Muscle of arm (tissue), 12 donors: ENCODE data around the gene FARP1. TPM values are rescaled to one million over a fixed set of nuclear protein-coding genes. Genes with fewer than 3 reads are reported as not detected.

Experiments used
- DNase-seq: peaks from one replicate; pipeline ENCODE4 v3.0.0-alpha.2; 2013
- polyA plus RNA-seq, 12 donors: library from polyadenylated mRNA; unstranded; fragments of 120-200 nt; gene quantifications; one replicate each; pipeline ENCODE4 v1.2.1, GENCODE V29; 2013; ENCODE audit not compliant: insufficient read length in 12 of 12

Gene FARP1
- polyA plus RNA-seq, 12 donors: 67.3 to 111 (median 73.0) TPM; not detected in 1

GRCh38 chr13:98415326-98416070 lies 272.6 kb downstream of the FARP1 start:
- DNase-seq: no peak

DNA sequence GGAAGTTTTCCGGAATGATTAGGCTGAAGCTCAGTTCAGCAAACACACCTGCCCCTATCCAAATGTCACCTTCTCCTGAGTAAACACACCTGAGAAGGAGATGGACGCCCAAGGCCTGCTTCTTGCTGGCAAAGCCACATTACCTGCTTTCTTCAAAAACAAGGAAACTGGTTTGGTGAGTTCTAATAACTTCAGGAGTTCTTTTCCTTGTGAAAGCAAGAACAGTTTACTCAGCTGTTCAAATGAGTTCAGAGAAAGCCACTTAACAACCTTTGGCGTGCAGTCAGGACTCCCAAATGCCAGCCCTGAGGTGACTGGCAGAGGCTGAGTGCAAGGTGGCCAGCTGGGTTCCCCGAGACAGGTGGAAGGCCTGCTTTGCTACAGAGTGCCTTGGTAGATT lies 273.5 kb downstream of the FARP1 start:
- no peak for DNase-seq

DNA sequence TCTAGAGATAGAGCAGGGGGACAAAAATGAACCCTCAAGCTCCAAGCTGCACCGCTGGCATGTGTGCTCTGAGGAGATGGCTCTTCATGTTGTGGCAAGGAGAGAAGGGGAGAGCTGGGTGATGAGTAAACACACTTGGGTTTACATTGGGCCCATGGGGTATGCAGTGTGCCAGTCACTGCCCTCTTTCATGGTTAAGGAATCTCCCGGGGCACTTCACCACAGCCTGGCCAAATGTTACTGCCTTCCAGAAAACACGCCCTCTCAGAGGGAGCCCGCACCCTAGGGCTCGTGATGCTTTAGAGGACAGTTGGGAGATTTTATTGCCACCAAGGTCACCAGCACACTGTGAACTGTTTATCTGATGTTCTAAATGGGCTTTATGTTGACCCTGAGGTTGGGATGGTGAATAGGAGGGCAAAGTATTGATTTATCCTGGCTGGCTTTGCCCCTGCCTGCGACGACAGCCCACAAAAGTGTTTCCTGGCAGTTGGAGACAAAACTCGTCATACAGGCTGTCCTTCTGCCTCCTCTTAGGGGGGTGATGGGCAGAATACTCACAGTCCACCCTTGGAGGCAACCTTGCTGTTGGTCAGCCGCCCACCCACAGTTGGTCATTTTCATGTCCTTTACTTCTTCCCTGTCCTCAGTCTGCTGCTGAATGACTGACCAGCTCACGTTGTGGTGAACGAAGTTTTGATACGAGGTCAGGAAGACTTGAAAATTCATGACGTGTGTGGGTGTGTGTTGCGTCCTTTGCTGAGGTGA lies 277.1 kb downstream of the FARP1 start:
- no peak for DNase-seq

DNA sequence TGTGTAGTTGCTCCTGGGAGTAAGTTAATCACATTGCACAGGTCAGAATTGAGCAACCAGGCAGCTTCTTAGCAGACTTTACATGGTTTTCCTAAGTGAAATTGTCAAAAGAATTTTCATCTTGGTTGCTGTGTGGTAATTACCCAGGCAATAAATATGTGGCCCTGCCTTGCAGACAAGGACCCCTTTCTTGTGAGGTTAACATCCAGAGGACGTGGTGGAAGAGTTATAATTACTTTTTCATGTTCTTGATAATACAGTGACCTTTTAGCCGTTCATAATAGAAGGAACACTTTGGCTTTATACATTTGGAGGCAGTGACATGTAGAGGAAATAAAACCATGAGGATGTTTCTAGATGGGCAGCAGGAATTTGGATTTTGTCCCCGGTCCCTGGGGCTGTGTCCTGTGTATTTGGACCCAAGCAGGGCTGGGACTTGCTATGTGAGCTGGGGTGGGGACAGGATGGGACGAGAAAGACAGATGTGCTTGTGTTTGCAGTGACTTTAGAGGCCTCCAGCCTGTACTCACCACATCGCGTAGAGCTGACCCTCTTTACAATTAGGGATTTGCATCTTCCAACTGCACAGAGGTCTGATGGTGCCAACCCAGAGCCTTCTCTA lies 277.8 kb downstream of the FARP1 start:
- DNase-seq: no peak

DNA sequence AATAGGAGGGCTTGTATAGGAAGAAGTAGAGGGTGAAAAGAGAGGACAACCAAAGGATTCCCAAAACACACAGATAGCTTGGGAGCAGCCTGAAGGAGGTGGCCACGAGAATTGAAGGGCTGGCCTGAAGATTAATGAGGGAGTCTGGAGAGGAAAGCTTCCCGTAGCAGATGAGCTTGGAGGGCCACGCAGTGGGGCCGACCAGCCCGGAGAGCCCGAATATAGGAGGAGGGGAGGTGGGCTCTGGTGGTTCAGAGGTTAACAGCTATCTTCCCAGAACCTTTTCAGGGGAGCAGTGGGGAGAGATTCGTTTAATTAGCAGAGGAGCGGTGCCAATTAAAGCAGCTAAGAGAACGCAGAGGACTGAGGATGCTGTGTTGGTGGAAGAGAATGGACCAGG lies 279.2 kb downstream of the FARP1 start:
- DNase-seq: no peak

- no peak for DNase-seq
These were observed 280.5 kb downstream of the FARP1 start for GRCh38 chr13:98423417-98423816.

DNA sequence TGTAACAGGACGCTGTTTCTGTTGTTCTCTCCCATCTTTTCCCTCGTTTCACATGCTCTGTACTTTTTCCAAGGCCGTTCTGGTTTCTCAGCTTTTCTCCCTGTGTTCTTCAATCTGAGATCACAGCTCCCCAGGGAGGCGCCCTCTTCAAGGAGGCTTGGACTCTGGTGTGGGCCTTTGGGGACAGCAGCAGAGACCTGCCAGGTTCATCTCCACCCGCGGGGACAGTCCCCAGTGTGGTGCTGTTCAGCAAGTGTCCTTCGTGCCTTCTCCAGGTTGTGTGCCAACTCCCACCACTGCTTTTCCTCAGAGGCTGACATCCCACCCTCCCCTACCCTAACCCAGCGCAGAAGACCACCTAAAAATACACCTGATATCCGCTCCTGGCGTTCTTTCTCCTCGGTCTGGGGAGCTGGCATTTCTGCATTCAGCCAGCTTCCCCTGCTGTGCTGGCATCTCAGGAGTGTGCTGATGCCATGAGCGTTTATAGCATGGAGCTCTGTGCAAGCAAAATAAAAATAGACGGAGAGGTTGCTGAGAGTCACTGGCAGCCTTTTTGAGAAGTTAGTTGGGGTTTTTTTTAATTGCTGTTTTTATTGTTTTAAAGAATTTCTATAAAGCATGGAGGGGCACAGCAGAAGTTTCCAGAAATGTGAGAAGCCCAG lies 284.6 kb downstream of the FARP1 start:
- no peak for DNase-seq

DNA sequence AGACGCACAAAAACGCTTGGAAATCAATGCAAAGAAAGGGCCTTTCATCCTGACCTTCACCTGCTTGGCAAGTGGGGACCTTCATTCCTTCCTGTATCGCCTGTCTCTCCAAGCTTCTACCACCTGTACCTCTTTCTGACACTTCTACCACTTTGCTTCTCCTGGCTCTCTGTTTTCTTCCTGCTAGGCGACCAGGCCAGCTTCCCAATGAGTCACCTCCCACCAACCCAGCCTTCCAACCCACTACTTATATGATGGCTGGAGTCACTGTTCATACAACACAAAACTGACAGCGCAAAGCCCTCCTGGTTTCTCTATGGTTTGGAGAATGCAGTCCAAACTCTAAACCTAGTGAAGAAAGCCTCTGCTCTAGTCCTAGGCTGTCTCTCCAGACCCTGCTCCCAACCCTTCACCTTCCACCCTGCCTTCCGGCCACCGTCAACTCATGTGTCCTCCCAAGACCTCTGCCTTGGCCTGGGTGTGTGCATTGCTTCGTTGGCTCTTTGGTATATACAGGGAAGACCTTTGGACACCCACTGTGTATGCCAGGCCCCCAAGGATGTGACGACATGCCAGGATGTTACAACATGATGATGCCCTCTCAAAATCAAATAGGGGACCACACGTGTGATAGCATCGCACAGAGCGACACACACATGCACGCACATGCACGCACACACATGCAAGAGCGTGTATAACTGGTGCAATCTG lies 285.5 kb downstream of the FARP1 start:
- DNase-seq: no peak

DNA sequence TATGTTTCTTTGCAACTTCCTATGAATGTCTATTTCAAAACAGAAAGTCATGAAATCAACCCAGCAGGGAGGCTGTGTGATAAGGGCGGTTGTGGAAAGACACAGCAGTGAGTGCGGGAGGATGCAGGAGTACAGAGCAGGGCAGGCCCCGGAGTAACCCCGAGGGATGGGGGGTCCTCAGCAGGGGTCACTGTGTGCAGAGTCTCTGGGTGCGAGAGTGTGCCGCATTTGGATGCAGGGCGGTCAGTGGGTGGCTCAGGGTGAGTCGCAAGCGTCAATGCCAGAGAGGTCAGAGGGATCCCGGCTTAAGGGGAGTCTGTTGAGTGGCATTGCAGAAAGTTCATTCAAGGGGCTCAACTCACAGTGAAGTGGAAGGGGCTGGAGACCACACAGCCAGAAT lies 286.2 kb downstream of the FARP1 start:
- no peak for DNase-seq

DNA sequence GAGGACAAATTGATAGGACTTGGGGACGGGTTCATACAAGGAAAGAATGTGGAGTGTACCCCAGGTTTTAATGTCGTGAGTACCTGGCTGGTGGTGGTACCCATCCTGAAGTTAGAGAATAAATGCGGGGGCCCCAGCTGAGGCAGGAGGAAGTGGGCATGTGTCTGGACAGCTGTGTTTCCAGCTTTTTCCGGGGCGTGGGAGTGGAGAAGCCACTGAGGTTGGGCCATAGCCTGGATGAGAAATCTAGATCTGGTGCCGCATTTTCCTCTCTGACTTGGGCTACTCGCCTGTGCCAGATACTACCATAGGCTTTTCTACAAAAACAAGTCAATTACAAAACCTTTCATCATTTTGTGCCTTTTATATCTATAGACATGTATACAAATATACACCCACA lies 286.6 kb downstream of the FARP1 start:
- DNase-seq: no peak

GRCh38 chr13:98429977-98430736 lies 287.3 kb downstream of the FARP1 start:
- DNase-seq: no peak

GRCh38 chr13:98432638-98433037 lies 289.7 kb downstream of the FARP1 start:
- DNase-seq: no peak

DNA sequence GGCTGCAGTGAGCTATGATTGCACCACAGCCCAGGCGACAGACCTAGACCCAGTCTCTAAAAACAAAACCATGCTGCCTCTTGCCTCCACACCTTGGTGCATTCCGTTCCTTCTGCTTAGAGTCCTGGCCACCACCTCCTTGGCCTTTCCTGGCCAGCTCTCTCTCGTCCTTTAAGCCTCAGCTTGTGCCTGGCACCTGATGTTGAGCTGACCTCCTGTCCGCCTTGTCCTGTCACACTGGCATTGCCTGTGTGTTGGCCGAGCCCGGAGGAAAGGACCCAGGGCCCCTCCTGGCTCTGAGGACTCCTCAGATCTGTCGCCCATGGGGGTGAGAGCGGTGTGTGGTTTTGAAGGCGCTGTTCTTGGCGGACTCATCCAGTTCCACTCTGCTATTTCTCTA lies 290.8 kb downstream of the FARP1 start:
- no peak for DNase-seq

DNA sequence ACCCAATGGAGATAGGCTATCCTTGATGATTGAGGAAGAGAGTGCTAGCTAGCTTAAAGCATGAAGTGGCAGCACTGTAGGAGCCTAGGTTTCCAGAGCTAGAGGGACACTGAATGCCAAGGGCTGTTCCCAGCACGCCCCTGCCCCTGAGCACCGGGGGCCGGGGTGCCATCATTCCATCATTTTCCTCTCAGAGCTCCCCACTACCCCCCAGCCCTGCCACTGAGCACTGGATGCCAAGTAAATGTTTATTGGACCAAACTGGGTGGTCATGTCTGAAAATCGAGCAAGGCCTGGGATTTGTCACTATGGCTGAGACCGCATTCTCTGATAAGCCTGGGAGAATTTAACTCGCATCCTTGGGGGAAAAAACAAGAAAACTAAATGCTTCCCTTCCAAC lies 291.2 kb downstream of the FARP1 start:
- DNase-seq: no peak

- DNase-seq: no peak
These were observed 292.5 kb downstream of the FARP1 start for GRCh38 chr13:98435376-98435775.

DNA sequence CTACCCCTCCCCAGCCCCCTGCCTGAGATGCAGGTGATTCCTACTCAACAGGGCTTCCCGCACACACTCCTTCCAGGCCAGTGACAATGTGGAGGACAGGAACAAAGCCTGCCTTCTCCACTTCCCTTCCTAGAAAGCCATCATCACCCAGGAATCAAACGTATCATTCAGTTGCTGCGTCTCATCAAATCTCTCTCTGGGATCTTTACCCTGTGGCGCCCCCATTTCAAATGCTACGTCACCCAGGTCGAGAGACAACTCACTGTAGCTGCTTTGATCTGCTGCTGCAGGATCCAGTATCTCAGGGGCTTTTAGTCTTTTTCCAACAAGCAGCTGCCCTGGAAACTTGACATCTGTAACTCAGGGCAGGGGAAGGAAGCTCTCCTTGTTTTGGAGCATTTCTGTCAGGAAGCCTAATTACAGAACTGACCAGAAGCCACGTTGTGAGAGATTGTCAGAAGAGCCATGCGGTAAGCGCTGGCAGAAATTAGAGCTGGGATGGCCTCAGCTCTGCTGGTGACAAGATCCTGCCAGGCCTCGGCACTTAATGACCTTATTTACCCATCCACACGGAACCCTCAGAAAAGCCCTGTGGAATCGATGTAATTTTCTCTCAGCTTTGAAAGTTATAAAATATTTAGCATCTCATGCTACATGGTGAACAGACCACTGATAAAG lies 293.5 kb downstream of the FARP1 start:
- DNase-seq: no peak

GRCh38 chr13:98438246-98439125 lies 295.6 kb downstream of the FARP1 start:
- DNase-seq: no peak

DNA sequence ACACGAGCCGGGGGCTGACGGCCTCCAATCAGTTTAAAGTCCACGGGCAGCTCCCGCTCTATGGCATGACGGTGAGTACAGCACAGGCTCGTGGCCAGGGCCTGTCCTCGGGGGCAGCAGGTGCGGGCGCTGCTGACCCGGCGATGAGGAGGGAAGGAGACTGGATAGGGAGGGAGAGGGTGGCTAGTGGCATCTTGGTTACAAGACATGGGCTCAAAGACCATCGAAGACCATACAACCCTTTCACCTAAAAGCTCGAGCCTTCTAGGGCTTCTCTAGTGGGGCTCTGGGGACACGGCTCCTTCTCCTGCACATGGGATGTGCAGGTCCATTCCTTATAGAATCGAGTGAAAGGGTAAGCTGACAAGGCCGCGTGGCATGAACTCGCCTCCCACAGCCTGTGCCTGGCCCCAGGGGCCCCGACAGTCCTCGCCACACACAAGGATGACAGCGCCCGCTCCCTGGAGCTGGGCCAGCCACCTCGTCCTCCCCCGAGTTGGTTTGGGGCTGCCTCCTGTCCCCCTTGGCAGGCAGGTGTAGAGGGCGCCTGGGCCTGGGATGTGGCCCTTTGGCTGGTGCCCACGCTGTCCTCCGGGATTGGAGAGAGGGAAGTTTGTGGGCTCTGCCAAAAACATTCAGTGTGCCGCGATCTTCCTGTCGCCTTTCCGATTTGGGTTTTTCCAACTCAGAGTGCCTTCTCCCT lies 296.4 kb downstream of the FARP1 start:
- no peak for DNase-seq

DNA sequence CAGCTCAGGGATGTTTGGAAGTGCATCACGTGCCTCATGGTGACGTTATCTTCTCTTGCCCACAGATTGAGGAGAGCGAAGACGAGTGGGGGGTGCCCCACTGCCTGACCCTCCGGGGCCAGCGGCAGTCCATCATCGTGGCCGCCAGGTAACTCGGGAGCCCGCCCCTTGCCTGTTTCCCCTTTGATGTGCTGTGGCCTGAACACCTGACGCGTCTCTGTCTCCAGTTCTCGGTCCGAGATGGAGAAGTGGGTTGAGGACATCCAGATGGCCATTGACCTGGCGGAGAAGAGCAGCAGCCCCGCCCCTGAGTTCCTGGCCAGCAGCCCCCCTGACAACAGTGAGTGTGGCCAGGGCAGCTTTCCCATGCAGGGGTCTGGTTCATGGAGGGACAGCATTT lies 297.0 kb downstream of the FARP1 start:
- no peak for DNase-seq
